ENCODE data around the gene POC1A. TPM values are rescaled to one million over a fixed set of nuclear protein-coding genes. Genes with fewer than 3 reads are reported as not detected.

The POC1A gene
- total and polyA plus RNA-seq, 2 donors (not counting 1 experiment from before 2014, with no cell fraction given): 3.8 to 17.7 TPM

- peaks cover 15% of the 10 kb centered on the region for H3K36me3 ChIP-seq (ENCODE audit: control insufficient read depth, insufficient read depth, low read length)
- DNase-seq (ENCODE audit: low read depth in 2 of 2): no peak
- no peak overlapping the region for H3K27ac ChIP-seq (ENCODE audit: insufficient read depth, low read length)
- H3K9ac ChIP-seq (ENCODE audit: insufficient read depth, low read length): no peak overlapping the region
- H3K9me3 ChIP-seq (ENCODE audit: control insufficient read depth, insufficient read depth, low read depth, low read length): no peaks in the 10 kb centered on the region
- peaks cover 12% of the 10 kb centered on the region for H3K79me2 ChIP-seq (ENCODE audit: control insufficient read depth, insufficient read depth, low read length)
- no peak overlapping the region for H3K4me2 ChIP-seq (ENCODE audit: extremely low read depth, insufficient read depth, low read length)
- no peak overlapping the region for H3K4me3 ChIP-seq (replicated peaks in 1 of 4; ENCODE audit: control extremely low read depth in 1 of 4, insufficient read depth in 1 of 4, low read depth in 3 of 4, low read length in 4 of 4)
- TF ChIP-seq EZH2 (IDR thresholded peaks at IDR 0.05; ENCODE audit: low read length, missing control alignments): no peak
- TF ChIP-seq, protein P1, sequence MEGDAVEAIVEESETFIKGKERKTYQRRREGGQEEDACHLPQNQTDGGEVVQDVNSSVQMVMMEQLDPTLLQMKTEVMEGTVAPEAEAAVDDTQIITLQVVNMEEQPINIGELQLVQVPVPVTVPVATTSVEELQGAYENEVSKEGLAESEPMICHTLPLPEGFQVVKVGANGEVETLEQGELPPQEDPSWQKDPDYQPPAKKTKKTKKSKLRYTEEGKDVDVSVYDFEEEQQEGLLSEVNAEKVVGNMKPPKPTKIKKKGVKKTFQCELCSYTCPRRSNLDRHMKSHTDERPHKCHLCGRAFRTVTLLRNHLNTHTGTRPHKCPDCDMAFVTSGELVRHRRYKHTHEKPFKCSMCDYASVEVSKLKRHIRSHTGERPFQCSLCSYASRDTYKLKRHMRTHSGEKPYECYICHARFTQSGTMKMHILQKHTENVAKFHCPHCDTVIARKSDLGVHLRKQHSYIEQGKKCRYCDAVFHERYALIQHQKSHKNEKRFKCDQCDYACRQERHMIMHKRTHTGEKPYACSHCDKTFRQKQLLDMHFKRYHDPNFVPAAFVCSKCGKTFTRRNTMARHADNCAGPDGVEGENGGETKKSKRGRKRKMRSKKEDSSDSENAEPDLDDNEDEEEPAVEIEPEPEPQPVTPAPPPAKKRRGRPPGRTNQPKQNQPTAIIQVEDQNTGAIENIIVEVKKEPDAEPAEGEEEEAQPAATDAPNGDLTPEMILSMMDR (conservative IDR thresholded peaks at IDR 0.05 in 1 of 2, IDR thresholded peaks at IDR 0.05 in 1 of 2; ENCODE audit: low read depth in 1 of 2, low read length in 2 of 2): no peak
- no peaks in the 10 kb centered on the region for H4K20me1 ChIP-seq (ENCODE audit: control insufficient read depth, extremely low read depth, insufficient read depth, low read length)
- peaks cover 9% of the 10 kb centered on the region for H3K4me1 ChIP-seq (ENCODE audit: control insufficient read depth, extremely low read depth, insufficient read depth, low read length)
- H2AFZ ChIP-seq (ENCODE audit: low read length): no peak overlapping the region
- H3K27me3 ChIP-seq (ENCODE audit: control insufficient read depth, insufficient read depth, low read length): no peaks in the 10 kb centered on the region
These were observed 3.9 kb downstream of the POC1A start for GRCh38 chr3:52150357-52150756.

GRCh38 chr3:52149726-52150125, 4.5 kb downstream of the POC1A start:
- Histone ChIP-seq H3K27me3 (ENCODE audit: control insufficient read depth, insufficient read depth, low read length) (no peaks in the 10 kb centered on the region), H3K4me2 (ENCODE audit: extremely low read depth, insufficient read depth, low read length) (no peak overlapping the region), H3K36me3 (ENCODE audit: control insufficient read depth, insufficient read depth, low read length) (peaks cover 15% of the 10 kb centered on the region), H3K27ac (ENCODE audit: insufficient read depth, low read length) (no peak overlapping the region), H3K4me3 (replicated peaks in 1 of 4; ENCODE audit: control extremely low read depth in 1 of 4, insufficient read depth in 1 of 4, low read depth in 3 of 4, low read length in 4 of 4) (no peak overlapping the region), H3K4me1 (ENCODE audit: control insufficient read depth, extremely low read depth, insufficient read depth, low read length) (peaks cover 9% of the 10 kb centered on the region), H4K20me1 (ENCODE audit: control insufficient read depth, extremely low read depth, insufficient read depth, low read length) (no peaks in the 10 kb centered on the region), H2AFZ (ENCODE audit: low read length) (no peak overlapping the region), H3K9ac (ENCODE audit: insufficient read depth, low read length) (no peak overlapping the region), H3K9me3 (ENCODE audit: control insufficient read depth, insufficient read depth, low read depth, low read length) (no peaks in the 10 kb centered on the region), H3K79me2 (ENCODE audit: control insufficient read depth, insufficient read depth, low read length) (peaks cover 12% of the 10 kb centered on the region)
- no peak for DNase-seq (ENCODE audit: low read depth in 2 of 2)
- no peak for TF ChIP-seq EZH2 (IDR thresholded peaks at IDR 0.05; ENCODE audit: low read length, missing control alignments)
- TF ChIP-seq, protein P1 (conservative IDR thresholded peaks at IDR 0.05 in 1 of 2, IDR thresholded peaks at IDR 0.05 in 1 of 2; ENCODE audit: low read depth in 1 of 2, low read length in 2 of 2): no peak

GRCh38 chr3:52149021-52149420, 5.2 kb downstream of the POC1A start:
- TF ChIP-seq, protein P1 (conservative IDR thresholded peaks at IDR 0.05 in 1 of 2, IDR thresholded peaks at IDR 0.05 in 1 of 2; ENCODE audit: low read depth in 1 of 2, low read length in 2 of 2): no peak
- no peak for TF ChIP-seq EZH2 (IDR thresholded peaks at IDR 0.05; ENCODE audit: low read length, missing control alignments)

More at GRCh38 chr3:52149021-52149420, 5.2 kb downstream of the POC1A start:
- Histone ChIP-seq H3K4me3 (replicated peaks in 1 of 4; ENCODE audit: control extremely low read depth in 1 of 4, insufficient read depth in 1 of 4, low read depth in 3 of 4, low read length in 4 of 4) (no peak overlapping the region), H3K79me2 (ENCODE audit: control insufficient read depth, insufficient read depth, low read length) (peaks cover 12% of the 10 kb centered on the region), H3K9me3 (ENCODE audit: control insufficient read depth, insufficient read depth, low read depth, low read length) (no peaks in the 10 kb centered on the region), H4K20me1 (ENCODE audit: control insufficient read depth, extremely low read depth, insufficient read depth, low read length) (no peaks in the 10 kb centered on the region), H3K4me2 (ENCODE audit: extremely low read depth, insufficient read depth, low read length) (no peak overlapping the region), H3K36me3 (ENCODE audit: control insufficient read depth, insufficient read depth, low read length) (peaks cover 15% of the 10 kb centered on the region), H3K27ac (ENCODE audit: insufficient read depth, low read length) (no peak overlapping the region), H3K27me3 (ENCODE audit: control insufficient read depth, insufficient read depth, low read length) (no peaks in the 10 kb centered on the region), H3K9ac (ENCODE audit: insufficient read depth, low read length) (no peak overlapping the region), H3K4me1 (ENCODE audit: control insufficient read depth, extremely low read depth, insufficient read depth, low read length) (peaks cover 9% of the 10 kb centered on the region), H2AFZ (ENCODE audit: low read length) (no peak overlapping the region)
- DNase-seq (ENCODE audit: low read depth in 2 of 2): no peak

Data from fibroblast of lung (primary cell).